Left ventricle myocardium inferior (tissue), 1 donor: ENCODE results near the gene HTRA2. TPM values are rescaled to one million over a fixed set of nuclear protein-coding genes. Genes with fewer than 3 reads are reported as not detected.
A peak's percentile ranks its signal among the peaks of the same experiment; 100 is the strongest.

Experiments
- DNase-seq: peaks from one replicate; pipeline ENCODE4 v3.0.0-alpha.2; 2020
- H3K27ac ChIP-seq: fragments of 200-600 bp; replicated peaks from 2 replicates; pipeline ENCODE4 v1.8.0; 2021
- H3K27me3 ChIP-seq: fragments of 200-600 bp; 2 replicates; pipeline ENCODE4 v1.8.0; 2021; ENCODE audit warnings: low read depth
- H3K36me3 ChIP-seq: fragments of 200-600 bp; 2 replicates; pipeline ENCODE4 v1.8.0; 2021
- H3K4me1 ChIP-seq: fragments of 200-600 bp; 2 replicates; pipeline ENCODE4 v1.8.0; 2021
- H3K4me3 ChIP-seq: fragments of 200-600 bp; 2 replicates; pipeline ENCODE4 v1.8.0; 2021; ENCODE audit warnings: mild to moderate bottlenecking, moderate library complexity
- H3K9me3 ChIP-seq: fragments of 200-600 bp; replicated peaks from 2 replicates; pipeline ENCODE4 v1.8.0; 2021
- intact Hi-C: fragments of 100-400 bp; cut with micrococcal nuclease; formaldehyde crosslinking; loops from one replicate; pipeline ENCODE4 v1.11.0; 2022
- total RNA-seq: library from RNA; stranded (reverse); fragmentation: NEBNext Ultra II Directional; extraction: Animal tissue kit (Norgen Biotek cat#: 25700); gene quantifications from one replicate; pipeline ENCODE4 v1.2.1, GENCODE V29; 2021
- TF ChIP-seq, protein P1 (sequence below): fragments of 200-600 bp; IDR thresholded peaks from 2 replicates; pipeline ENCODE4 v1.8.0; 2021; ENCODE audit warnings: antibody characterized with exemption, mild to moderate bottlenecking, borderline replicate concordance
- donor health status: DM: no; HTN: yes; CAD: no; lungs with severe emphysema.

HTRA2 gene
- total RNA-seq, 1 donor from 2014 or later, result 26.6 TPM

DNA sequence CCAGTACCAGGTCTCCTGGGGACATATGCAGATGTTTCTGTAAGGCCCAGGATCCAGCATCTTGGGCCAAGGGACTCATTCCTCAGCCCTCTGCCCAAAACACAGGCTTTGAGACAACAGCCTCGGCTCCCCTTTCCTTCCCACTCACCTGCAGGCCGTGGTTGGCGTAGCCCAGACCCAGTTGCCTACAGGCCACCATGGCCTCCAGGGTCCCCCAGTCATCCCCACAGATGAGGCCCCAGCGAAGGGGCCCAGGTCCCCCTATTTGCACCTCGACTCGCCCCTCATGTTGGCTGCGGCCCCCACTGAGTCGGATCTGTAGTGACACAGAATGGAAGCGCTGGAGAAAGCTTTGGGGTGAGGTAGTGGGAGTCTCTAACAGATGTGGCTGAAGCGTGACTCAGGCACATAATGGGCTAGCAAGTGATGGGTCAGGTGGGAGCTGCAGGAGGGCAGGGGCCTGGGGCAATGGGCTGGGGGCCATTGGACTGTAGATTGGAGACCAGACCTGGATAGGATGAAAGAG, 5.8 kb downstream of the HTRA2 start:
- H3K36me3 ChIP-seq, result peaks cover 32% of the 10 kb centered on the region
- intact Hi-C loops, result no loop called here

DNA sequence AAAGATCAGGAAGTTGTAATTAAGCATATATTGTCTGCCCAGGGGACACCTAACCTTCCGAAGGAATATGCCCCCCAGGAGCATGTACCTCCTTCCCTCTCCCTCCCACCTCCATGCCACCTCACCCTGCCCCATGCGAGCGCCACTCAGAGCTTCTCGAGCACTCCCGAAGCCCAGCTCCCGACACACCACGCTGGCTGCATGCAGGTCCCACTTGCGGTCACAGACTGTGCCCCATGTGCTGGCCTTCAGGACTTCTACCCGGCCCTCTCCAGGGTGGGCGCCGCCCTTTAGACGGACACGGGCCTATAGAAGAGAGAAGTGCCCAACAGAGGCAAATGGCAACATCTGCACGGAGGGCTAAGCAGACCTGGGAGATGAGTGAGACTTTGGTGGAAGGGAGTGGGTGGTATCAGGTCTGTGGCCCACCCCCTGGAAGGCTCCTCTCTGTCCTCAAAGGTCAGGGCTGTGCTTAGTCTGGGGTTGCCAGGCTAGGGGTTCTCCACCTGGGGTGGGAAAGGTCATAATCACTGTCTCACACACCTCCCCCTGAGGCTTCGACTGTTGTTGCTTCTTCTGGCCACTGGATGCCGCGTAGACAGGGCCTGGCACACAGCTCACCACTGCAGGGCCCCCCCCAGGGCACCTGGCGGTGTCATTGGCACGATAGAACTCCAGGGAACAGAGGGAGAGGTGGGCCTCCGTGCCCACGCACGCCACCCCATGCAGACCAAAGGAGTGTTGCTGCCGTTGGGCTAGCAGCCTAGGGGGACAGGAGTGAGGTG, 6.6 kb downstream of the HTRA2 start:
- no peak for DNase-seq
- Histone ChIP-seq H3K36me3 (peaks cover 29% of the 10 kb centered on the region), H3K4me1 (peaks cover 32% of the 10 kb centered on the region), H3K27me3 (peaks cover 4% of the 10 kb centered on the region), H3K27ac (no peak overlapping the region), H3K4me3 (no peak overlapping the region), H3K9me3 (no peaks in the 10 kb centered on the region)
- intact Hi-C loops, result no loop called here
- TF ChIP-seq, protein P1, sequence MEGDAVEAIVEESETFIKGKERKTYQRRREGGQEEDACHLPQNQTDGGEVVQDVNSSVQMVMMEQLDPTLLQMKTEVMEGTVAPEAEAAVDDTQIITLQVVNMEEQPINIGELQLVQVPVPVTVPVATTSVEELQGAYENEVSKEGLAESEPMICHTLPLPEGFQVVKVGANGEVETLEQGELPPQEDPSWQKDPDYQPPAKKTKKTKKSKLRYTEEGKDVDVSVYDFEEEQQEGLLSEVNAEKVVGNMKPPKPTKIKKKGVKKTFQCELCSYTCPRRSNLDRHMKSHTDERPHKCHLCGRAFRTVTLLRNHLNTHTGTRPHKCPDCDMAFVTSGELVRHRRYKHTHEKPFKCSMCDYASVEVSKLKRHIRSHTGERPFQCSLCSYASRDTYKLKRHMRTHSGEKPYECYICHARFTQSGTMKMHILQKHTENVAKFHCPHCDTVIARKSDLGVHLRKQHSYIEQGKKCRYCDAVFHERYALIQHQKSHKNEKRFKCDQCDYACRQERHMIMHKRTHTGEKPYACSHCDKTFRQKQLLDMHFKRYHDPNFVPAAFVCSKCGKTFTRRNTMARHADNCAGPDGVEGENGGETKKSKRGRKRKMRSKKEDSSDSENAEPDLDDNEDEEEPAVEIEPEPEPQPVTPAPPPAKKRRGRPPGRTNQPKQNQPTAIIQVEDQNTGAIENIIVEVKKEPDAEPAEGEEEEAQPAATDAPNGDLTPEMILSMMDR, result no peak

More for the DNA sequence above, 5.8 kb downstream of the HTRA2 start:
- Histone ChIP-seq H3K27me3 (peaks cover 4% of the 10 kb centered on the region), H3K27ac (no peak overlapping the region), H3K9me3 (no peaks in the 10 kb centered on the region), H3K4me3 (no peak overlapping the region), H3K4me1 (peaks cover 32% of the 10 kb centered on the region)
- no peak for DNase-seq
- TF ChIP-seq, protein P1, result no peak

DNA sequence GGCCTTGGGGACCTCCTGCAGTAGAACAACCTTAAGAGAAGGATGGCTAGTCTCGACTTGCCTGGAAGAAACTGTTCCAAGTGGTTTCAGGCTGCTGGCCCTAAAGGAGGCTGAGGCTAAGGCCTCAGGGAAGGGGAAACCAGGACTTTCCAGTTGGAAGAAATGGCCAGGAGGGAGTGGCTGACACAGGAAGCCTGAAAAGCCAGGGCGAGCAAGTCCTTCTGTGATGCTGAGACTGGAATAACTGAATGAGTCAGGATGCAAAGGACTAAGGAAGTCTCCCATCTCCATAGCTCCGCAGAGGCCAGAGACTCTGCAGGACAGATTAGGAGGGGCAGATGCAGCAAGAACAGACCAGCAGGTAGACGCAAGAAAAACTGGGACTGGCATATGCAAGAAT, 7.4 kb downstream of the HTRA2 start:
- Histone ChIP-seq H3K4me3 (no peak overlapping the region), H3K27ac (no peak overlapping the region), H3K4me1 (peaks cover 24% of the 10 kb centered on the region), H3K36me3 (peaks cover 21% of the 10 kb centered on the region), H3K27me3 (peaks cover 4% of the 10 kb centered on the region), H3K9me3 (no peaks in the 10 kb centered on the region)
- intact Hi-C loops, result no loop called here
- TF ChIP-seq, protein P1, result no peak
- DNase-seq, result no peak

DNA sequence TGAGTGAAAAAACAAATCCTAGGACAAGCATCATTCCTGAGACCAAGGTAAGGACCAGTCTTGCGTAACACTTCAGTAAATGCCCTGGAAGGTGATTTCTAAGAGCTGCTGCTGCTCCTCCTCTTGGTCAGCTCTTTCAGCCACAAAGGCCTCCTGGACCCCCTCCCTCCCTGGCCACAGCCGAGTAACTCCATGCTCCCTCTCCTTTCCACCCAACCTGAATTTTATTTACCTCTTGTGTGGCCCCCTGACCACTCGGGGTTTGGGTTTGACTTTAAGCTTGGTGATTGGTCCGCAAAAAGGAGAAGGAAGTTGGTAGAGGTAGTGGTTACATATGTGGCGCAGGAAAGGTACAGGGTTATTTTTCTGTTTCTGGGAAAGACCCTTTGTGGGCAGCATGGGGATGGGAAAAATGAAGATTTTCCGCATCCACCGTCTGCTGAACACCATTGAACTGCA, 9.2 kb downstream of the HTRA2 start:
- Histone ChIP-seq H3K27ac (peak overlapping the region; percentile 88), H3K4me1 (peaks cover 20% of the 10 kb centered on the region), H3K4me3 (no peak overlapping the region), H3K9me3 (no peaks in the 10 kb centered on the region), H3K36me3 (peaks cover 3% of the 10 kb centered on the region), H3K27me3 (peaks cover 4% of the 10 kb centered on the region)
- intact Hi-C loops, result no loop called here
- no peak for DNase-seq
- TF ChIP-seq, protein P1, result no peak

DNA sequence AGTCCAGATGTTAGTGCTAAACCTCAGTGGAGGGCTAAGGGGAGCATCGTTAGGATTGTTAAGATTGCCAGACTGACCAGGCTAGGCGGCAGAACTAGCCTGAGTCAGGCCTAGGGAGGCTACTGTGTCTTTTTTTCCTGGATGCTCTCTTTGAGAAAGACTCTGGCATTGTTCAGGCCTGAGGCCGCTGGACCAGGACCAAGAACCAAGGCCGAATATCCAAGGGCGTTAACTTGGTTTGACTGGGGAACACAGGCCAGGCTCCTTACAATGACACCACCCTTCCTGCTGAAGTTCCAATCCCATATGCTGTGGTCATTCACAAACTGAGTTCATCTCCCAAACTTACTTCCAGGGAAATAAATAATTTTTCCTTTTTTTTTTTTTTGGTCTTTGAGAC, 10.6 kb downstream of the HTRA2 start:
- Histone ChIP-seq H3K36me3 (no peaks in the 10 kb centered on the region), H3K9me3 (no peaks in the 10 kb centered on the region), H3K27ac (peak overlapping the region; percentile 88), H3K27me3 (peaks cover 4% of the 10 kb centered on the region), H3K4me3 (no peak overlapping the region), H3K4me1 (peaks cover 20% of the 10 kb centered on the region)
- TF ChIP-seq, protein P1, result no peak
- intact Hi-C loops, result loop anchor here (10.0 kb wide), 1 partner anchor 55 kb away; the partner anchor contains the start of genes CCDC142 and TTC31
- DNase-seq, result peak; percentile 77
